Measurements from ENCODE around the gene STRN3.

- no peak for TF ChIP-seq EZH2 (IDR thresholded peaks at IDR 0.05)
- no peak for TF ChIP-seq POLR2AphosphoS5 (IDR thresholded peaks at IDR 0.05; ENCODE audit: borderline replicate concordance, low read depth, low read length)
Measured at GRCh38 chr14:30861200-30861599, 165.0 kb downstream of the STRN3 start.
